Skin of body (tissue), 2 donors: Measurements from ENCODE around the gene CARD10. TPM values are rescaled to one million over a fixed set of nuclear protein-coding genes. Genes with fewer than 3 reads are reported as not detected.

Experiments used
- DNase-seq: peaks from one replicate; lab custom pipeline; 2025; lab: John Stamatoyannopoulos, UW
- total RNA-seq: library from RNA; depleted of rRNA; stranded (reverse); fragments of >200 nt; gene quantifications from one replicate; pipeline ENCODE4 v1.2.3, GENCODE V29; 2014

CARD10 gene
- total RNA-seq, 1 donor from 2014 or later = 3.3 TPM

- no peak for DNase-seq
Measured at GRCh38 chr22:37442135-37442534, 77.1 kb downstream of the CARD10 start.

GRCh38 chr22:37440875-37441274, 78.3 kb downstream of the CARD10 start:
- DNase-seq = no peak

Other genes with a start within 250 kb of the CARD10 start
- gene CYTH4, start 236.9 kb downstream of the CARD10 start, total RNA-seq = 13.2 TPM
- 0.30 TPM for gene ELFN2, start 91.9 kb downstream of the CARD10 start, total RNA-seq
- gene MFNG, start 33.0 kb downstream of the CARD10 start, total RNA-seq = 2.4 TPM
- gene CDC42EP1, start 41.1 kb upstream of the CARD10 start, total RNA-seq = 8.9 TPM
- 0.39 TPM for gene LGALS2, start 60.7 kb upstream of the CARD10 start, total RNA-seq
- gene GGA1, start 89.4 kb upstream of the CARD10 start, total RNA-seq = 29.9 TPM
- gene SH3BP1, start 120.3 kb upstream of the CARD10 start, total RNA-seq = 8.4 TPM
- gene PDXP, start 139.3 kb upstream of the CARD10 start, total RNA-seq = 2.0 TPM
- gene LGALS1, start 156.2 kb upstream of the CARD10 start, total RNA-seq = 1,340 TPM
- gene NOL12, start 166.9 kb upstream of the CARD10 start, total RNA-seq = 16.3 TPM
- gene TRIOBP, start 177.6 kb upstream of the CARD10 start, total RNA-seq = 40.1 TPM